ENCODE results near the gene POLR2I. TPM values are rescaled to one million over a fixed set of nuclear protein-coding genes. Genes with fewer than 3 reads are reported as not detected.

The POLR2I gene
- total RNA-seq, 2 donors from 2014 or later = 38.6 to 55.0 TPM

Other genes starting within 250 kb of the POLR2I start
- 1 to 10 TPM; 2.4 to 7.7 TPM for gene APLP1, start 246.3 kb downstream of the POLR2I start, total RNA-seq
- gene NFKBID, start 214.3 kb downstream of the POLR2I start, total RNA-seq = 10 to 100 TPM; 51.5 to 63.1 TPM
- 10 to 100 TPM; 56.1 to 71.9 TPM for gene HCST, start 212.3 kb downstream of the POLR2I start, total RNA-seq
- 1 to 10 TPM in 1 of 2 donors, not detected in 1; 1.3 TPM for gene TYROBP, start 206.6 kb downstream of the POLR2I start, total RNA-seq
- 1 to 10 TPM; 6.4 to 8.5 TPM for gene LRFN3, start 178.5 kb downstream of the POLR2I start, total RNA-seq
- 10 to 100 TPM; 24.0 to 24.2 TPM for gene SDHAF1, start 119.7 kb downstream of the POLR2I start, total RNA-seq
- 1 to 10 TPM; 3.3 to 4.8 TPM for gene SYNE4, start 106.1 kb downstream of the POLR2I start, total RNA-seq
- 10 to 100 TPM; 46.8 to 55.9 TPM for gene ALKBH6, start 100.7 kb downstream of the POLR2I start, total RNA-seq
- 1 to 10 TPM; 1.0 to 2.7 TPM for gene CLIP3, start 82.0 kb downstream of the POLR2I start, total RNA-seq
- gene THAP8, start 60.6 kb downstream of the POLR2I start, total RNA-seq = 1 to 10 TPM; 1.1 to 1.3 TPM
- 10 to 100 TPM; 19.8 to 21.6 TPM for gene WDR62, start 60.0 kb downstream of the POLR2I start, total RNA-seq
- under 1 TPM in 1 of 2 donors, not detected in 1; 0.39 TPM for gene OVOL3, start 3.7 kb downstream of the POLR2I start, total RNA-seq
- gene TBCB, start 593 bp upstream of the POLR2I start, total RNA-seq = 10 to 100 TPM; 86.2 to 86.8 TPM
- gene CAPNS1, start 25.2 kb upstream of the POLR2I start, total RNA-seq = 100 to 1,000 TPM; 361 to 382 TPM
- gene COX7A1, start 37.6 kb upstream of the POLR2I start, total RNA-seq = not detected
- gene ZNF565, start 99.8 kb upstream of the POLR2I start, total RNA-seq = 1 to 10 TPM; 3.1 to 3.6 TPM
- gene ZNF146, start 100.2 kb upstream of the POLR2I start, total RNA-seq = 100 to 1,000 TPM; 115 to 121 TPM

Data from activated T-cell treated with anti-CD3 and anti-CD28 coated beads, Interleukin-2, amount 50 U/mL, for 72 hours (primary cell).